Keratinocyte (primary cell): Measurements from ENCODE around the gene HMCN1. TPM values are rescaled to one million over a fixed set of nuclear protein-coding genes. Genes with fewer than 3 reads are reported as not detected.

ENCODE experiments used
- DNase-seq: peaks from one replicate; pipeline ENCODE4 v3.0.0-alpha.2; 2011; ENCODE audit warnings: low read depth, missing footprints, low spot score
- FAIRE-seq: peaks from 2 replicates; lab custom pipeline; 2011; peaks lifted over from hg19 to GRCh38; lab: Jason Lieb, UNC
- H2AFZ ChIP-seq: 2 replicates; pipeline ENCODE4 v1.6.0; 2012; ENCODE audit warnings: low read length, control low read depth, inconsistent platforms; ENCODE audit not compliant: control insufficient read depth
- H3K27ac ChIP-seq: 2 replicates; pipeline ENCODE4 v1.5.1; 2011; ENCODE audit warnings: low read length; ENCODE audit not compliant: control insufficient read depth, insufficient read depth
- H3K27me3 ChIP-seq: 3 replicates; pipeline ENCODE4 v1.6.0; 2011; ENCODE audit warnings: low read length; ENCODE audit not compliant: control insufficient read depth, insufficient read depth; ENCODE audit errors: extremely low read depth
- H3K36me3 ChIP-seq, 2 experiments: 2 replicates in 1 of 2; 3 replicates in 1 of 2; pipeline ENCODE4 v1.5.1; 2011; ENCODE audit warnings: low read length in 2 of 2, mild to moderate bottlenecking in 1 of 2; ENCODE audit not compliant: control insufficient read depth in 2 of 2, insufficient read depth in 2 of 2; ENCODE audit errors: extremely low read depth in 1 of 2
- H3K4me1 ChIP-seq: 3 replicates; pipeline ENCODE4 v1.5.1; 2011; ENCODE audit warnings: low read length; ENCODE audit not compliant: control insufficient read depth, insufficient read depth; ENCODE audit errors: extremely low read depth
- H3K4me2 ChIP-seq: 3 replicates; pipeline ENCODE4 v1.6.0; 2011; ENCODE audit warnings: low read depth, low read length; ENCODE audit not compliant: control insufficient read depth, insufficient read depth; ENCODE audit errors: extremely low read depth
- H3K4me3 ChIP-seq, 3 experiments: fragments of 200-600 bp in 1 of 3; sonication (generic) in 1 of 3; 2 replicates in 2 of 3; 3 replicates in 1 of 3; pipeline ENCODE4 v1.5.1; 2011 to 2016; ENCODE audit warnings: low read length in 3 of 3, mild to moderate bottlenecking in 3 of 3, control low read depth in 2 of 3, inconsistent platforms in 1 of 3, low read depth in 1 of 3, mixed read lengths in 1 of 3, mixed run types in 1 of 3, moderate library complexity in 1 of 3; ENCODE audit not compliant: control insufficient read depth in 2 of 3, insufficient read depth in 2 of 3; ENCODE audit errors: extremely low read depth in 1 of 3
- H3K79me2 ChIP-seq: 2 replicates; pipeline ENCODE4 v1.6.0; 2012; ENCODE audit warnings: low read length; ENCODE audit not compliant: control insufficient read depth, insufficient read depth
- H3K9ac ChIP-seq: 3 replicates; pipeline ENCODE4 v1.6.0; 2011; ENCODE audit warnings: low read length; ENCODE audit not compliant: control insufficient read depth, insufficient read depth; ENCODE audit errors: extremely low read depth
- H3K9me1 ChIP-seq: 3 replicates; pipeline ENCODE4 v1.6.0; 2011; ENCODE audit warnings: low read length; ENCODE audit not compliant: control insufficient read depth, insufficient read depth; ENCODE audit errors: extremely low read depth
- H3K9me3 ChIP-seq: 2 replicates; pipeline ENCODE4 v1.5.1; 2012; ENCODE audit warnings: low read depth, low read length; ENCODE audit not compliant: control insufficient read depth
- H4K20me1 ChIP-seq: 3 replicates; pipeline ENCODE4 v1.6.0; 2011; ENCODE audit warnings: low read length; ENCODE audit not compliant: control insufficient read depth, insufficient read depth; ENCODE audit errors: extremely low read depth
- EZH2 ChIP-seq: IDR thresholded peaks from one replicate; pipeline ENCODE4 v1.6.1; 2012; ENCODE audit warnings: inconsistent platforms, mild to moderate bottlenecking, low read length, moderate library complexity
- dilution Hi-C: fragments of 300-500 bp; cut with MboI; formaldehyde crosslinking; loops from one replicate; pipeline ENCODE4 v1.7.0; 2020; ENCODE audit warnings: low sequenced_read_pairs; ENCODE audit not compliant: extremely low pct_ligation_motif_present
- polyA plus RNA-seq, 5 experiments: library from polyadenylated mRNA; depleted of rRNA in 3 of 5; stranded (reverse) in 3 of 5; stranded (forward) in 1 of 5; unstranded in 1 of 5; fragments of >200 nt; gene quantifications; 1 replicate in 1 of 5; 2 replicates in 3 of 5; 3 replicates in 1 of 5; pipeline versions ENCODE4 v1.2.1 to v1.2.3, GENCODE V29; 2011 to 2012; ENCODE audit warnings: missing spikeins in 2 of 5, low read depth in 1 of 5, low replicate concordance in 1 of 5
- TF ChIP-seq, protein P1 (sequence below), 3 experiments: IDR thresholded peaks in 1 of 3; conservative IDR thresholded peaks in 1 of 3; optimal IDR thresholded peaks in 1 of 3; 2 replicates in 2 of 3; 3 replicates in 1 of 3; pipeline versions ENCODE3 to v1.5.1; 2011; ENCODE audit warnings: low read length in 3 of 3, mild to moderate bottlenecking in 3 of 3, moderate library complexity in 2 of 3, control low read depth in 1 of 3, inconsistent platforms in 1 of 3; ENCODE audit not compliant: insufficient read depth in 2 of 3; ENCODE audit errors: extremely low read depth in 1 of 3

Gene HMCN1
- polyA plus RNA-seq, 1 donor (not counting 4 experiments of a cell fraction or from before 2014, with no cell fraction given) = 1.8 TPM

DNA sequence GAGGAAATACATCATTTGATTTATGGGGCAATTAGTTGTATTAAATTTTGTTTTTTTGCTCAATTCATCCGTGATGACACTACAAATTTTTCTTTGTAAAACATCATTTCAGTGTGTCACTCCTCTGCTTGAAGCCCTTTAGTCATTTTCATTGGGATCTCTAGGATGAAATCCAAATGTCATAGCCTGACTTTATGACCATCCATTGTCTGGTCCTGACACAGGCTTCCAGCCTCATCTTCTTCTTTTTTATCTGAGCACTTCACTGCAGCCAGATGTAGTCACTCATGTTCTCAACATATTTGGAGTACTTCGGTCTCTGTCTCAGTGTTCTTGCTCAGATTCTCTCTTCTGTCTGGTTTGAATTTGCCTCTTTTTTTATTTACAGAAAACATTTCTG, 173.1 kb downstream of the HMCN1 start:
- Histone ChIP-seq H3K36me3 (no peaks in the 10 kb centered on the region), H3K27ac (no peak overlapping the region), H3K27me3 (no peaks in the 10 kb centered on the region), H3K4me3 (no peak overlapping the region), H2AFZ (no peak overlapping the region), H3K9ac (no peak overlapping the region), H4K20me1 (no peaks in the 10 kb centered on the region), H3K9me1 (no peaks in the 10 kb centered on the region), H3K4me2 (no peak overlapping the region), H3K4me1 (peaks cover 4% of the 10 kb centered on the region), H3K79me2 (no peaks in the 10 kb centered on the region), H3K9me3 (no peaks in the 10 kb centered on the region)
- dilution Hi-C loops = no loop called here
- DNase-seq = no peak
- FAIRE-seq = no peak
- TF ChIP-seq EZH2 = no peak
- TF ChIP-seq, protein P1, sequence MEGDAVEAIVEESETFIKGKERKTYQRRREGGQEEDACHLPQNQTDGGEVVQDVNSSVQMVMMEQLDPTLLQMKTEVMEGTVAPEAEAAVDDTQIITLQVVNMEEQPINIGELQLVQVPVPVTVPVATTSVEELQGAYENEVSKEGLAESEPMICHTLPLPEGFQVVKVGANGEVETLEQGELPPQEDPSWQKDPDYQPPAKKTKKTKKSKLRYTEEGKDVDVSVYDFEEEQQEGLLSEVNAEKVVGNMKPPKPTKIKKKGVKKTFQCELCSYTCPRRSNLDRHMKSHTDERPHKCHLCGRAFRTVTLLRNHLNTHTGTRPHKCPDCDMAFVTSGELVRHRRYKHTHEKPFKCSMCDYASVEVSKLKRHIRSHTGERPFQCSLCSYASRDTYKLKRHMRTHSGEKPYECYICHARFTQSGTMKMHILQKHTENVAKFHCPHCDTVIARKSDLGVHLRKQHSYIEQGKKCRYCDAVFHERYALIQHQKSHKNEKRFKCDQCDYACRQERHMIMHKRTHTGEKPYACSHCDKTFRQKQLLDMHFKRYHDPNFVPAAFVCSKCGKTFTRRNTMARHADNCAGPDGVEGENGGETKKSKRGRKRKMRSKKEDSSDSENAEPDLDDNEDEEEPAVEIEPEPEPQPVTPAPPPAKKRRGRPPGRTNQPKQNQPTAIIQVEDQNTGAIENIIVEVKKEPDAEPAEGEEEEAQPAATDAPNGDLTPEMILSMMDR (optimal IDR thresholded peaks at IDR 0.05 in 1 of 3, IDR thresholded peaks at IDR 0.05 in 1 of 3, conservative IDR thresholded peaks at IDR 0.05 in 1 of 3; ENCODE audit: extremely low read depth in 1 of 3, insufficient read depth in 2 of 3, low read length in 3 of 3) = no peak

GRCh38 chr1:185911978-185912377, 177.8 kb downstream of the HMCN1 start:
- no peak overlapping the region for H3K27ac ChIP-seq
- no peaks in the 10 kb centered on the region for H3K79me2 ChIP-seq
- dilution Hi-C loops = no loop called here
- no peaks in the 10 kb centered on the region for H3K36me3 ChIP-seq
- no peaks in the 10 kb centered on the region for H3K9me3 ChIP-seq
- H3K9ac ChIP-seq = no peak overlapping the region
- no peak overlapping the region for H2AFZ ChIP-seq
- FAIRE-seq (no peak), DNase-seq (no peak)
- no peaks in the 10 kb centered on the region for H4K20me1 ChIP-seq
- no peak for TF ChIP-seq EZH2
- TF ChIP-seq, protein P1 (optimal IDR thresholded peaks at IDR 0.05 in 1 of 3, IDR thresholded peaks at IDR 0.05 in 1 of 3, conservative IDR thresholded peaks at IDR 0.05 in 1 of 3; ENCODE audit: extremely low read depth in 1 of 3, insufficient read depth in 2 of 3, low read length in 3 of 3) = no peak
- H3K4me3 ChIP-seq = no peak overlapping the region
- peaks cover 4% of the 10 kb centered on the region for H3K4me1 ChIP-seq
- H3K9me1 ChIP-seq = no peaks in the 10 kb centered on the region
- no peak overlapping the region for H3K4me2 ChIP-seq
- no peaks in the 10 kb centered on the region for H3K27me3 ChIP-seq
